ENCODE results near the gene OPRD1.
"Not testable (repeated sequence)": the region's sequence is repeated elsewhere in the genome, so short reads cannot be mapped to it uniquely, and the experiment has no call there.

Gene OPRD1

GRCh38 chr1:28811766-28812668, at the start of gene OPRD1:
TSS of gene OPRD1 (plus strand) at chr1:28812170. CDS start at chr1:28812384, 214 bp downstream.
- DNase-seq: no peak

- no peak for DNase-seq
Observed at GRCh38 chr1:28766532-28767183, 45.3 kb upstream of the OPRD1 start.

- no peak for DNase-seq
Observed at GRCh38 chr1:28770601-28771165, 41.3 kb upstream of the OPRD1 start.

- not testable (repeated sequence) for DNase-seq
Observed at GRCh38 chr1:28771921-28772320, 40.0 kb upstream of the OPRD1 start.

- DNase-seq: no peak
Observed at GRCh38 chr1:28773105-28773504, 38.9 kb upstream of the OPRD1 start.

GRCh38 chr1:28775121-28775942, 36.6 kb upstream of the OPRD1 start:
- no peak for DNase-seq

- no peak for DNase-seq
Observed at GRCh38 chr1:28776341-28776740, 35.6 kb upstream of the OPRD1 start.

GRCh38 chr1:28778021-28778420, 33.9 kb upstream of the OPRD1 start:
- DNase-seq: no peak

- no peak for DNase-seq
Observed at GRCh38 chr1:28779751-28780408, 32.1 kb upstream of the OPRD1 start.

GRCh38 chr1:28781305-28781704, 30.7 kb upstream of the OPRD1 start:
- DNase-seq: no peak

- no peak for DNase-seq
Observed at GRCh38 chr1:28782011-28782410, 30.0 kb upstream of the OPRD1 start.

- DNase-seq: no peak
Observed at GRCh38 chr1:28783363-28783762, 28.6 kb upstream of the OPRD1 start.

- no peak for DNase-seq
Observed at GRCh38 chr1:28789412-28789811, 22.6 kb upstream of the OPRD1 start.

GRCh38 chr1:28789816-28790215, 22.2 kb upstream of the OPRD1 start:
- DNase-seq: no peak

GRCh38 chr1:28790377-28791035, 21.5 kb upstream of the OPRD1 start:
- no peak for DNase-seq

- DNase-seq: not testable (repeated sequence)
Observed at GRCh38 chr1:28791929-28792328, 20.0 kb upstream of the OPRD1 start.

- no peak for DNase-seq
Observed at GRCh38 chr1:28792644-28793121, 19.3 kb upstream of the OPRD1 start.

- DNase-seq: not testable (repeated sequence)
Observed at GRCh38 chr1:28794582-28794981, 17.4 kb upstream of the OPRD1 start.

GRCh38 chr1:28796352-28797211, 15.4 kb upstream of the OPRD1 start:
- DNase-seq: no peak

- DNase-seq: no peak
Observed at GRCh38 chr1:28800324-28800723, 11.6 kb upstream of the OPRD1 start.

- no peak for DNase-seq
Observed at GRCh38 chr1:28801461-28801860, 10.5 kb upstream of the OPRD1 start.

Data from SW 1271 (cell line).